DMS53 (cell line): ENCODE data around the gene C1orf226.

ENCODE experiments used
- DNase-seq: peaks from one replicate; lab custom pipeline; 2025; lab: John Stamatoyannopoulos, UW

The C1orf226 gene

GRCh38 chr1:162384601-162385279 lies 3.2 kb downstream of the C1orf226 start:
- no peak for DNase-seq

DNA sequence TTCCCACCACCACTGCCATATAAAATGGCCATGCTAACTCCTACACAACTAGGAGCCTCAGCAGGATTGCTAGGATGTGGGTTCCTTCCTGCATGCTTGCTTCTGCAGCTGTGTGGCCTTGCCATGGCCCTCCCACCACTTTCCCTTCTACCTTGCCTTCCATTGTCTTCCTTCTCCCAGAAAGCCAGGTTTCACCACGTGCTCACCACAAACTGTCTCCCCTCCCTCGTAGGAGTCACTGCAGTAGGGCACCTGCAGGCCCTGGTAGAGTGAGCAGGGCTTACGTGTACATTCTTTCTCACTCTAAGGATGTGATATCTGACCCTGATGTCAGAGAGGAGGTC lies 3.7 kb downstream of the C1orf226 start:
- DNase-seq, result no peak

DNA sequence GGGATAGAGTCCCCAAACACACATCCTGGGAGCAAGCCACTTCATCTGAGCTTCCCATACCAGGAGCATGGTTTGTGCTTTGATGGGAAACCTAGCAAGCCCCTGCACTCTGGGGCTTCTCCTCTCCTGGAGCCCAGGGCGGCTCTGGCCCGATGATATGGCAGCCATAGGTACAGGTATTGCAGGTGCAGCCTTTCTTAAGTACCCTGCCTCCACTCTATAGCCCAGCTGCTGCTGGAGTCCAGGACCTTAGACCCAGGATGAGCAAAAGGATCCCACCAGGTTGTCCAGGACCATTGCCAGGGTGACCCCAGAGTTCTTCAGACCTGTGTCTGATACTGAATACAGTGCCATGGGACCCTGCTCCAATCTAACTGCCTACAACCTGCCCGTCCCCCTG lies 4.2 kb downstream of the C1orf226 start:
- no peak for DNase-seq

DNA sequence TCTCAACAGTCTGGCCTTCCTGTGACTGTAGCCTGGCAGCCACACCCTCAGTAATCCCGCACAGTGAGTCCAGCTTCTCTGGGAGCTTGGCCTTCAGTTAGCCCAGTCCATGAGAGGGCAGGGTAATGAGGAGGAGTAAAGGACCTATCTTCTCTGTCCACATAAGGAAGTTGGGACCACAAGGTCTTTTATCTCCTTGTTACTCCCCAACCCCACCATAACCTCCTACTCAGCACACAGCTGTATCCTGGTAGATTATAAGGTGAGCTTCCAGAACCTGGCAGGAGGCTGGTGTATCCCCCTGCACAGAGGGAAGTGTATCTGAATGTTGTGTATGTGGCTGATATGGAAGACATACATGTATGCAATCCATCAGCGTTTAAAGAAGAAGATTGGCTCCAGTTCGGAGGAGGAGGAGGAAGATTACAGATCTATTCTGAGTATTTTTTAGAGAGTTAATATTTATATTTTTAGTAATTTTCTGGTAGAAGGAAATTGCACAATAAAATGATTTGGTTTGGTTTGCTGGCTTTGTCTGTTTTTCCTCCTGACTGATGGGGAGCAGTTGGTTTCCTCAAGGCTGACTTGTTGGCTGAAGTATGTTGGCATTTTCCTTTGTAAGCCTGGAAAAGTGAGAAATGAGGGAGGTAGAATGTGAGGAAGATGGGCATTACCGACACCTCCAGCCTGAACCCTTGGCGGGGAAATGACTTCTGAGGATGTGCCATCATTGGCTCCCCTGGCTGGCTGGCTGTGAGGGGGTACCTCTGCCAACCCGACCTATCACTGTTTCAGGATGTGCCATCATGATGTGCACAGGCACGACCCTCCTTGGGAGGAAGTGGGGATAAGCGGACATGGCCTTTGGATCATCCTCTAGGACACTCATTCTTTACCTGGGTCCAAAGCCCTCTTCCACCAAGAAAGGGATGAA lies 5.0 kb downstream of the C1orf226 start:
- no peak for DNase-seq

DNA sequence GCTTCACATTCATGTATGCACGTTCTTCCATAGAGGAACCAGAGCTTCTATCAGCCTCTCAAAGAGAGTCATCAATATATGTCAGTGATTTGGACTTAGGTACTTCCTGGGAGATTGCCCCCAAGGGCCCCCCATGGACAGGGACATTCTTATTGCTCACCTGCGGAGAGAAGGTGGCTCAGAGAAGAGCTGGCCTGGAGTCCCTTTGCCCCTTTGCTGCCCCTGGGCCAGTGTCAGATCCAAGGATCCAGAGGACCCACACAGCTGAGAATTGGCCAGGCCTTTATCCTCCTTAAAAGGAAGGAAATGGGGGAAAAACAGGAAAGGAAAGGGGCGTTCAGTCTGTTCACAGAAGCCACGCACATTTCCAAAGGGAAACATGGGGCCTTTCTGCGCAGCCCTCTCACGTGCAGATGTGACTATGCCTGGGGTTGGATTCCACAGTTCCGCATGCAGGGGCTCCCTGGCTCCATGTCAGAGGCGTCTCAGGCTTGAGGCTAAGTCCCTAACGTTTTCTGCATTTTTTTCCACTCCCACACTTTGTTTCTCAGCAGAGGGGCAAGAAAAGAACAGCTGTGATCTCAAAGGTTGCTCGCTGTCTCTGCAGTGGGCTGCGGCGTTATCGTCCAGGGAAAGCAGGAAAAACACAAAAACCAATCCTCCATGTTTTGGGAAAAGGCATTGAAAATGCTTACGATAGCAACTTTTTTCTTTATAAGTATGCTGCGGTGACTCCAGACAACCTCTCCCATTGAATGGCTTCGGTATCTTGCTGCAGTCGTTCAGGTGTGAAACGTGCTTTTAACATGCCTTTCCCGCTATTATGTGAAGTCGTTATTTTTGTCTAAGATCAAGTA lies 5.9 kb downstream of the C1orf226 start:
- no peak for DNase-seq

DNA sequence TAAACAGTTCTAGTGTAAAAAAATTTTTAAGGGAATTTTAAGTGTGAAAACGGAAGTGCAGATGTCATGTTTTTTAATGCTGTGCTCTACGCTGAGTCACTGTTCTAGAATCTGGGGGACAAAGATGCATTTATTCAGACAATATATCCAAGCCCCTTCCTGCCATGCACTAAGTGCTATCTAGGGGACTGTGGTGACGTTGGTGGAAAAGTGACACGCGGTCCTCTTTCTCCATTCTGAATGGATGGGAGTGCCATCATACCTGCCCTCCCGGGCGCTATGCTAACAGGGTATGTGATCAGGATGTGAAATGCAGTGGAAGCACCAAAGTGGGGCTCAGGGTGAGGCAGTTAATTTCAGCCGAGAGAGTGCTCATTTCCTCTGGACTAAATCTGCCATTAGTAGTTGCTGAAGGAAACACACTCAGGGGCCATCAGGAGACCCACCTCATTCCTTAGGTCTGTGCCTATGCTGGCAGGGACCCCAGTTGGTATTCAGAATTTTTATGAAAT lies 6.6 kb downstream of the C1orf226 start:
- DNase-seq, result no peak

GRCh38 chr1:162388615-162389014 lies 7.1 kb downstream of the C1orf226 start:
- DNase-seq, result no peak

DNA sequence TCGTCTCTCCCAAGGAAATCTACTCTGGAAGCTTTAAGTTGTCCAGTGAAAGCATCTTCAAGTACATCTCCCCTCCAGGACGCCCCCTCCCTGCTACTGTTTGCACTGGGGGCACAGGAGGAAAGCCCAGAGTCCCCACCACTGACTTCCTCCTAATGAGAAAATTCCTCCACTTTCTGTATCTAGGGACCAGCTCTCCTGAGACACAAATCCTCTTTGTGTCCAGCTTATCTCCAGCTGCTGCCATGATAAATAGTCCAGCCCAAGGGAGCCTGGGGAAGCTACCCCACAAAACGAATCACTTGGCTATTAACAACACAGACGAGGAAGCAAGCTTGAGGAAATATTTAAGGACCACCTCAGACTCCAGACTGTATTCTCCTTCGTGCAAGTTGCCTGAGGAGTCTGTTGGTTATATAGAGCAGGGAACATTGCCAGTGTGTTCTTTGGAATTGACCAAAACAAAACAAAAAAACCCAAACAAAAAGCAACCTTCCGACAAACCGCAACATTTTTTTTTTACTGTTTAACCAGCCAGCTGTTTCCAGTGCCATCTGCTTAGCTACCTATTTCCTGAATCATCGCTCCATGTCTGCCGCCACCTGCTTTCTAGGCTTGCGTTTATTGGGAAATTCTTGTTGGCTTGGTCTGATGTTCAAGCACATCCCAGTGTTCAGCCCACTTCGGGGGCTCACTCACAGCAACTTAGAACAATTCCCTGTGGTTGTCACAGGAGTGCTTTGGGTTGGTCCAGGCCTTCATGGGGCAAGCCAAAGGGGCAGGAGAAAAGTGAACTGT lies 7.7 kb downstream of the C1orf226 start:
- DNase-seq, result peak; percentile 71

GRCh38 chr1:162389971-162390370 lies 8.4 kb downstream of the C1orf226 start:
- DNase-seq, result peak; percentile 39

- no peak for DNase-seq
These were observed 9.1 kb downstream of the C1orf226 start for GRCh38 chr1:162390396-162391185.

DNA sequence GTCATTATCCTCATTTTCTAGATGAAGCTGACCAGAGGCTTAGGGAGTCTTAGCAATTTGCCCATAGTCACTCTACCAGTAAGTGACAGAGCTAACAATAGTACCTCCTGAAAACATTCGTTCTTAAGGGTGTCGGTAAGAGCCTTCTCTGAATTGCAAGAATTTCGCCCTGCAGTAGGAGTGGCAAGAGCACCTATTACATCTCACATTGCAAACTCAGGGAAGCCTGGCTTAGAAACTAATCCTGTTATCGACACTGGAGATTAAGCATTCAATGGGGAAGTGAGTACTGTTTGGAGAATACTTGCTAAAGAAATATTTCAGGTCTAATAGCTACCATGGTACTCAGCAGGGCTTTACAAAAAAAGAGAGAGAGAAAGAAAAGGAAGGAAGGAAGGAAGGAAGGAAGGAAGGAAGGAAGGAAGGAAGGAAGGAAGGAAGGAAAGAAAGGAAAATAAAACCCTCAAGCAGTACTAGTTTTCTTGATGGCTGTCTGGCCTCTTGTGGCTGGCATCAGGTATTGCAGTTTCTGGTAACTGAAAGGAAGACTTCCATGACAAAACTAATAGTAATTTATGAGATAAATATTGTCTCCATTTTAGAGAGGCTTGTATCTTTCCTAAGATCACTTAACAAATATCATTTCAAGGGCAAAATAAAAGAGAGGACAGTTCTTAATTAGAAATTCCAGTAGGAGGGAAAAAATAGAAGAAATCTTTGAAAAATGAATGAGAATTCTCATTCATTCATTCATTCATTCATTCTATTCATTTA lies 10.4 kb downstream of the C1orf226 start:
- DNase-seq, result peak; percentile 74

- no peak for DNase-seq
These were observed 14.8 kb downstream of the C1orf226 start for GRCh38 chr1:162396201-162396906.

DNA sequence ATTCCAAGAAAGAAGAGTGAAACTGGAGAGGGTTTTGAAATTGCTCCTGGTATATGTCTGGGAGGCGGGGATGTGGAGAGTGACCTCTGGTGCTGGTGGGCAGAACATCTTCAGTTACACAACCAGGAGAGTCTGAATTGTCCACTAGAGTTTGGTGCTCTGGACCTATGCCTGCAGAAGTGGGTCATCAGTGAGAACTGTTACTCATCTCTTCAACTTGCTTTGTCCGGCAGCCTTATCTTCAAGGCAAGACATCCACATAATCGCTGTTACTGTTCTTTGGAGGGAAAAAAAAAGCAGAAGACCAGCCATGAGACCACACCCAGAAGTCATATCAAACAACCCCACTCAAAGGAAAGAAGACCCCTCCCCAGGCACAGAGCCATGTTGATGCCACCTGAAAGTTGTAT lies 15.5 kb downstream of the C1orf226 start:
- no peak for DNase-seq

- no peak for DNase-seq
These were observed 16.5 kb downstream of the C1orf226 start for GRCh38 chr1:162397943-162398560.

DNA sequence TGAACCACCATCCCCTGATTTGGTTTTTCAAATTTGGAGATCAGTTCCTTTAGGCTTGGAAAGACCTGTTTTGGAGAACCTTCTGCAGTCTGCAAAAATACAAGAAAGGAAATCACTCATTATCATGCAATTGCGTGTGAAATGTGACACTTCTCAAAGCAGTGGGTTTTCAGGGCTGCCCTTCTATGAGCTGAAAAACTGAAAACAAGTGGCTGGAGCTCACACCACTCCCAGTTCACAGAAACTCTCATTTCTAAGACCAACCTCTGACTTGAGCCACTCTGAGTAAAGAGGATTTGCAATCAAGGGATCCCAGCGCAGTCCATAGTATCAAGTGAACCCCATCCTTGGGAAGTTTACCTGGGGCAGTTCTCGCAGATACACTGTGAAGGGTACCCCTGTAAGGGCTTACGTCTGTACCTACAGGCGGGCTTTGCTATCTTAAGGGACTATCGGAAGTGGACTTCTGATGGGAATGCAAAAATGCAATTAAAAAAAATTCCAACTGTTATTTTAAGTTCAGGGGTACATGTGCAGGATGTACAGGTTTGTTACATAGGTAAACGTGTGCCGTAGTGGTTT lies 17.6 kb downstream of the C1orf226 start:
- no peak for DNase-seq

- DNase-seq, result no peak
These were observed 19.3 kb downstream of the C1orf226 start for GRCh38 chr1:162400790-162401355.

GRCh38 chr1:162404550-162405160 lies 23.1 kb downstream of the C1orf226 start:
- DNase-seq, result no peak
